Activated naive CD4-positive, alpha-beta T cell treated with anti-CD3 and anti-CD28 coated beads, Interleukin-2, amount 10 ng/mL, durations not matched to agents 7 days and 5 days (primary cell): ENCODE results near the gene PHACTR1.

Experiments used
- CTCF ChIA-PET: fragments of 350-600 bp; sonication (Branson Sonifier 250); formaldehyde crosslinking; loops from one replicate; lab custom pipeline; 2021; ENCODE audit warnings: antibody characterized with exemption; lab: Charles Lee
- DNase-seq: peaks from one replicate; pipeline ENCODE4 v3.0.0-alpha.2; 2020
- H3K27ac Mint-ChIP-seq: one replicate; pipeline ENCODE4 v1.8.0; 2021; ENCODE audit warnings: mild to moderate bottlenecking, moderate library complexity, mixed read lengths
- H3K27me3 Mint-ChIP-seq: one replicate; pipeline ENCODE4 v1.8.0; 2021; ENCODE audit warnings: mild to moderate bottlenecking, mixed read lengths
- H3K36me3 Mint-ChIP-seq: one replicate; pipeline ENCODE4 v1.8.0; 2021; ENCODE audit warnings: mixed read lengths
- H3K4me1 Mint-ChIP-seq: one replicate; pipeline ENCODE4 v1.8.0; 2021; ENCODE audit warnings: mixed read lengths
- H3K4me3 Mint-ChIP-seq: one replicate; pipeline ENCODE4 v1.8.0; 2021; ENCODE audit warnings: mild to moderate bottlenecking, moderate library complexity, mixed read lengths
- H3K9me3 Mint-ChIP-seq: one replicate; pipeline ENCODE4 v1.8.0; 2021; ENCODE audit warnings: mixed read lengths

Gene PHACTR1

DNA sequence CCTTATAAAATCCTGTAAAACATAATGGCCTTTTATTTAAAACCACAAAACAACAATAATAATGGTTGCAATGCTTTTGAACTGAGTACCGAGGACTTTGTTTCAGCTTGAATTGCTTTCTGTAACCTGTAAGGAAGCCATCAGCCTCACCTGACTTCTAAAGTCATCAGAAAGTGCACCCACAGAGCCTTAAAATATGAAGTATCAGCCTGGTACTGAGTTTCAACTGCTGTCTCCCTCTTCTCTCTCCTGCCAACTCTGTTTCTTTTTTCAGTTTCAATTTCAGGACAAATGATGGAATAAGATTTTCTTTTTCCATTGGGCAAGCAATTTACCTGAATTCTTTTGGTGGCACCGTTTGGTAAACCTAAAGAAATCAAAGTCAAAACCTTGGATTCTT lies 119.4 kb downstream of the PHACTR1 start:
- Mint-ChIP-seq H3K9me3 (peaks cover 3% of the 10 kb centered on the region), H3K4me3 (no peak overlapping the region), H3K27me3 (peaks cover 4% of the 10 kb centered on the region), H3K36me3 (no peaks in the 10 kb centered on the region), H3K27ac (no peak overlapping the region), H3K4me1 (no peaks in the 10 kb centered on the region)
- CTCF ChIA-PET: no interaction called here
- no peak for DNase-seq

GRCh38 chr6:12841619-12842018 lies 125.1 kb downstream of the PHACTR1 start:
- no peak for DNase-seq
- peaks cover 3% of the 10 kb centered on the region for H3K9me3 Mint-ChIP-seq
- H3K27me3 Mint-ChIP-seq: no peaks in the 10 kb centered on the region
- CTCF ChIA-PET: no interaction called here
- H3K4me1 Mint-ChIP-seq: no peaks in the 10 kb centered on the region
- no peak overlapping the region for H3K27ac Mint-ChIP-seq
- H3K4me3 Mint-ChIP-seq: no peak overlapping the region
- no peaks in the 10 kb centered on the region for H3K36me3 Mint-ChIP-seq

- CTCF ChIA-PET: no interaction called here
- DNase-seq: no peak
- H3K4me1 Mint-ChIP-seq: no peaks in the 10 kb centered on the region
- no peaks in the 10 kb centered on the region for H3K27me3 Mint-ChIP-seq
- H3K9me3 Mint-ChIP-seq: peaks cover 3% of the 10 kb centered on the region
- no peak overlapping the region for H3K4me3 Mint-ChIP-seq
- H3K36me3 Mint-ChIP-seq: no peaks in the 10 kb centered on the region
- no peak overlapping the region for H3K27ac Mint-ChIP-seq
Measured at GRCh38 chr6:12842114-12842513, 125.5 kb downstream of the PHACTR1 start.

DNA sequence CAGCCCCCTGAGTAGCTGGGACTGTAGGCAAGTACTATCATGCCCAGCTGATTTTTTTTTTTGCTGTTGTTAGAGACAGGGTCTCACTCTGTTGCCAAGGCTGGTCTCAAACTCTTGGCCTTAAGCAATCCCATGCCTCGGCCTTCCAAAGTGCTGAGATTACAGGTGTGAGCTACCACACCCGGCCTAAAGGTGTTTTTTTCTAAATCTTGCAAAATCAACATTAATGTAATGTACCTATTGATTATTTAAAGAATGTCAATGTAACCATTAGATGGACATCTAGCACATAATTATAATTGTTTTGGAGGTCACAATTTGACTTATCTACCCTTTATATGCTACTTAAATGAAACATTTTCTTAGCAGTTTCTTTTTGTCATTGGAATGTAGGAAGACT lies 126.1 kb downstream of the PHACTR1 start:
- no peak for DNase-seq
- Mint-ChIP-seq H3K27me3 (no peaks in the 10 kb centered on the region), H3K4me1 (no peaks in the 10 kb centered on the region), H3K36me3 (no peaks in the 10 kb centered on the region), H3K4me3 (no peak overlapping the region), H3K9me3 (peaks cover 3% of the 10 kb centered on the region), H3K27ac (no peak overlapping the region)
- CTCF ChIA-PET: interaction anchor here (0.6 kb wide), 1 partner anchor 458 kb away, joined by 4 read pairs; no protein-coding TSS in a partner anchor

DNA sequence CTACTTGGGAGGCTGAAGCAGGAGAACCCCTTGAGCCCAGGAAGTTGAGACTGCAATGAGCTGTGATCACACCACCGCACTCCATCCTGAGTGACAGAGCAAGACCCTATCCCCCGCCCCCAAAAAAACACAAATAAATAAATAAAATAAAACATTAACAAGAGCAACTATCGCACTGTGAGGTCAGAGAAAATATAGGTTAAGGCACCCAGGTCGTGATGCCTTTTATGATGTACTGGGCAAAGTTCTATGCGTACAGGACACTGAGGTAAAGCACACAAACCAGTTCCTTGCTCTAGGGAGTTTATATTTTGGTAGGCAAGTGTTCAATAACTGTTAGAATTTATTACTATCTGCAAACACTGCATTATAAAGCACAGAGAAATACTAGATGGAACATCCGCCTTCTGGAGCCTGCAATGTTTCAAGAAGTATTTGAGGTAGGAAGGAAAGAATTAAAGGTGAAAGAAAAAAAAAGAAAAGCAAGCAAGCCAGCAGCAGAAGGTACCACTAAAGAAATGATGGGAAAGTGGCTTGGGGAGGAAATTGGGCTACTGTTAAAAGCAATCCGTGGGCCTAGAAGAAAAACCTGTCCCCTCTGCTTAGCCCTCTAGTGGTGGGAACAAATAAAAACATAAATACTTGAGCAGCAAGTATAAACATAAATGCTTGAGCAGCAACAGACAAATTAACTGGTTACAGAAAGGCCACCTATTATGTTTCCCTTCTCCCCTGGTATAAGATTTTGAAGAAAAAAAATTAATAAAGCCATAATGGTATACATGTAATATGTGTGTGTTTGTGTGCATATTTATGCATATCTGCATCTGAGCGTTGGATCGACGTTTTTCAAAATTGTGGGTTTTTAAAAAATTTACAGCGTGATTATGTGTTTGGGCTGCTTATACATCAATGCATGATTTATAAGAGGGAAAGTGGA lies 128.0 kb downstream of the PHACTR1 start:
- Mint-ChIP-seq H3K27me3 (peaks cover 6% of the 10 kb centered on the region), H3K27ac (no peak overlapping the region), H3K9me3 (no peaks in the 10 kb centered on the region), H3K4me3 (no peak overlapping the region), H3K4me1 (no peaks in the 10 kb centered on the region), H3K36me3 (no peaks in the 10 kb centered on the region)
- CTCF ChIA-PET: interaction anchor here (1.1 to 1.2 kb wide), 2 partner anchors 206 to 207 kb away, joined by 3 read pairs; no protein-coding TSS in a partner anchor
- DNase-seq: no peak

DNA sequence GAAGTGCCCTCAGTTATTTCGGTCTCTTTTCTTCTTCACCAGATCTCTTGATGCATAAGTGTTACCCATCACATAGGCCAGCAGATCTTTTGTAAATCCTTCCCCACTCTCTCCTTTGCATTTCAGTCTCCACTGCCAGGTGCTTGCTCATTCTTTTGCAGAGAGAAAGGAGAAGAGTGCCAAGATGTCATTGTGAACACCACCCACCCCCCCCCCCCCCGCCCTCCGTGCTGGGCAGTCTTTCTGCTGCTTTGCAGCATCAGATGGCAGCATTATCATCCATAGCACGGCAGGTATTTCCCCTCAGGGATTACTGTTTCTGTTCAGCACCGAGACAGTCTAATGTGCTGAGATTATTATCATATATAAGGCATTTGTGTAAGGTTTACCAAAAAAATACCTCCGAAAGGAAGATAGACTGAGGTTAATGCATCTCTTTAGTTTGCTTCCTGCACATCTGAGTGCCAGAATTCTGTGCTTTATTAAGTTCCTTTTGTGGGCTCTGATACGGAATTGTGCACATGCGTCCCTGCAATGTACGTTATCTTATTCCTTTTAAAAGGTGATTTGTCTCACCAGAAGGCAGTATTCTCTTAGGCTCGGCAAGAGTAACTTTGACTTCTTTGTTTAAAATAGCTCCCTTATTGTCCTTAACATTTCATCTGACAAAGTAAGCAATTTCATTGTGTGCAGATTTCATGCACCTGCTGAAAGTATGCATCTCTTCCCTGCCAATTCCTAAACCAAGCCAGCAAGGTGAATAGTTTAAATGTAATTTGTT lies 128.8 kb downstream of the PHACTR1 start:
- Mint-ChIP-seq H3K4me3 (no peak overlapping the region), H3K9me3 (no peaks in the 10 kb centered on the region), H3K4me1 (no peaks in the 10 kb centered on the region), H3K36me3 (no peaks in the 10 kb centered on the region), H3K27ac (no peak overlapping the region), H3K27me3 (peaks cover 6% of the 10 kb centered on the region)
- no peak for DNase-seq
- CTCF ChIA-PET: no interaction called here

DNA sequence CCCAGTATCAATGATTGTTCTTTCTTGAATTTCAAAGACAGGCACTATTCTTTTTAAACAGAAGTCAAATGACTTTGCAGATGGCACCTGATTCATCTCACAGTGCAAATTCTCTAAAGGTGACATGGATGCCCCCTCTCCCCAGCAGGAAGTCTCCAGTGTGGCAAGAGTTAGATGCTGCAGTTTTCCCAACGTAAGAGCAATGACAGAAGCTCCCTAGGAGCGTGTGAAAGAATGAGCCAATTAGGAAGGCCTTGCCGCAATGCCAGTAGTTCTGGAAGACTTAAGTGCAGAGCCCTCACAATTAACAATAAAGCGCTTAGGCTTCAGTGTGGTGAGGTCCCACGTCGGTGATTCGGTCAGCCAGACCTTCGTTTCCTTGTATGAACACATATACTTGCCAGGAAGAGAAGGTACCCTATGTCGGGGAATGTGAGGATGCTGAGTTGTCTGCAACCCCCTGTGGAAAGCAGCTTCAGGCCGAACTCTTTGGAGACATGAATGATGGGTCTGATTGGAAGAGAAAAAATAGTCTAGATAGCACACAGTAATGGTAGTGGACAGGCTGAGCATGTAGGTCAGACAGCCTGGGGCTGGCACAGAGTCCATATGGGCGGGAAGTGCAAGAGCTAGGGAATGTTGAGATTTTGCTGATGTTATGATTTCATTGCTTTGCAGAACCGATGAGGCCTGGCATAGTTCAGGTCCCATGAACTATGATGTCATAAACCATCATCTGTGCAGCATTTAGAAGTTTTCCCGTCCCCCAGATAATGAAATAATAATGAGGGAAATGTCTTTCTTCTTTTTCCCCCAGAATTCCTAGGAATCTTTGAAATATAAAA lies 132.6 kb downstream of the PHACTR1 start:
- H3K27ac Mint-ChIP-seq: no peak overlapping the region
- peaks cover 6% of the 10 kb centered on the region for H3K27me3 Mint-ChIP-seq

GRCh38 chr6:12849809-12850198 lies 133.2 kb downstream of the PHACTR1 start:
- no peak for DNase-seq
- CTCF ChIA-PET: no interaction called here
- H3K4me1 Mint-ChIP-seq: no peaks in the 10 kb centered on the region
- H3K9me3 Mint-ChIP-seq: no peaks in the 10 kb centered on the region
- H3K27ac Mint-ChIP-seq: no peak overlapping the region
- peaks cover 6% of the 10 kb centered on the region for H3K27me3 Mint-ChIP-seq
- H3K4me3 Mint-ChIP-seq: no peak overlapping the region
- H3K36me3 Mint-ChIP-seq: no peaks in the 10 kb centered on the region

More for the DNA sequence above, 132.6 kb downstream of the PHACTR1 start:
- no peak for DNase-seq
- Mint-ChIP-seq H3K9me3 (no peaks in the 10 kb centered on the region), H3K4me1 (no peaks in the 10 kb centered on the region), H3K4me3 (no peak overlapping the region), H3K36me3 (no peaks in the 10 kb centered on the region)
- CTCF ChIA-PET: no interaction called here

GRCh38 chr6:12851123-12851695 lies 134.6 kb downstream of the PHACTR1 start:
- Mint-ChIP-seq H3K27me3 (peaks cover 6% of the 10 kb centered on the region), H3K9me3 (no peaks in the 10 kb centered on the region), H3K4me3 (no peak overlapping the region), H3K36me3 (no peaks in the 10 kb centered on the region), H3K27ac (no peak overlapping the region), H3K4me1 (no peaks in the 10 kb centered on the region)
- DNase-seq: no peak
- CTCF ChIA-PET: no interaction called here

DNA sequence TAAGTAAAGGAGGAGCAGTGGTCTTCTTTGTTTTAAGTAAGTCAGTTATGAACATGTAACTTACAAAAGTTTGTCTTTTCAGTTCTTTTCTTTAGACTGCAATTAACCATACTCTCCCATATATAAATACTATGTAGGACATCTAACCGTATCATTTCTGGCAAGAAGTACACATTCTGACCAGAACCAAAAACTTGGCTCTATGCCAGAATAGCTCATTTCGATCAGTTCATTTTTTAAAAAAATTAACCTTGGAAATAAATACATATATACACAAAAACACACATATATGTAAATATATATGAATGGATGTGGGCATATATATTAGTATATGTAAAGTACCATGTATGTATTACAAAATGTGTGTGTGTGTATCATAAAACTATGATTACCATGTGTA lies 145.0 kb downstream of the PHACTR1 start:
- no peaks in the 10 kb centered on the region for H3K4me1 Mint-ChIP-seq
- DNase-seq: no peak
- no peak overlapping the region for H3K27ac Mint-ChIP-seq
- no peaks in the 10 kb centered on the region for H3K9me3 Mint-ChIP-seq
- no peaks in the 10 kb centered on the region for H3K36me3 Mint-ChIP-seq
- CTCF ChIA-PET: no interaction called here
- H3K4me3 Mint-ChIP-seq: no peak overlapping the region
- H3K27me3 Mint-ChIP-seq: no peaks in the 10 kb centered on the region

- no peak overlapping the region for H3K4me3 Mint-ChIP-seq
- no peaks in the 10 kb centered on the region for H3K9me3 Mint-ChIP-seq
- H3K27ac Mint-ChIP-seq: no peak overlapping the region
- no peaks in the 10 kb centered on the region for H3K36me3 Mint-ChIP-seq
- no peaks in the 10 kb centered on the region for H3K27me3 Mint-ChIP-seq
- DNase-seq: no peak
- CTCF ChIA-PET: no interaction called here
- H3K4me1 Mint-ChIP-seq: no peaks in the 10 kb centered on the region
Measured at GRCh38 chr6:12865117-12865516, 148.6 kb downstream of the PHACTR1 start.

DNA sequence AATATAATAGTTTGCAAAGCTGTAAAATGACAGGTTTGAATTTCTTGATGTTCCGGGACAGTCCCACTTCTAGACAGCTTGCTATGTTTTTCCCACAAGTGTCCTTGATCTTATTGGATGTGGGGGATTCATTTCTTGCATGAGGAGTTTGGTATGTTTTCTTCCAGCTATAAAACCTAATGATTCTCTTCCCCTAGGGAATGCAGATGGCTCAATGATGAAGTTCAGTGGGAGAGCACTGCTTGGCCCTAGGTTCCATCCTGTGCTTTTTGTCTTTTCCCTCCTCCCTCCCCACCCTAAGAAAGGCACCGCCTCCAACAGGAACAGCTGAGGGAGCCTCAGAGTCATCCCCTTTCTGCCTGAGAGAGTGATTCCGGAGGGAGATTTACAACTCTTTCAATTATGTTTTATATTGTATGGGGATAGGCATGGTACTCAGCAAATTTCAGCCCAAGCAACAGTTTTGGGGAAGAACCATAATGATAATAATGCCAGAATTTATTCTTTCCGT lies 149.2 kb downstream of the PHACTR1 start:
- no peak for DNase-seq
- Mint-ChIP-seq H3K4me1 (no peaks in the 10 kb centered on the region), H3K27ac (no peak overlapping the region), H3K27me3 (no peaks in the 10 kb centered on the region), H3K36me3 (no peaks in the 10 kb centered on the region), H3K4me3 (no peak overlapping the region), H3K9me3 (no peaks in the 10 kb centered on the region)
- CTCF ChIA-PET: no interaction called here

DNA sequence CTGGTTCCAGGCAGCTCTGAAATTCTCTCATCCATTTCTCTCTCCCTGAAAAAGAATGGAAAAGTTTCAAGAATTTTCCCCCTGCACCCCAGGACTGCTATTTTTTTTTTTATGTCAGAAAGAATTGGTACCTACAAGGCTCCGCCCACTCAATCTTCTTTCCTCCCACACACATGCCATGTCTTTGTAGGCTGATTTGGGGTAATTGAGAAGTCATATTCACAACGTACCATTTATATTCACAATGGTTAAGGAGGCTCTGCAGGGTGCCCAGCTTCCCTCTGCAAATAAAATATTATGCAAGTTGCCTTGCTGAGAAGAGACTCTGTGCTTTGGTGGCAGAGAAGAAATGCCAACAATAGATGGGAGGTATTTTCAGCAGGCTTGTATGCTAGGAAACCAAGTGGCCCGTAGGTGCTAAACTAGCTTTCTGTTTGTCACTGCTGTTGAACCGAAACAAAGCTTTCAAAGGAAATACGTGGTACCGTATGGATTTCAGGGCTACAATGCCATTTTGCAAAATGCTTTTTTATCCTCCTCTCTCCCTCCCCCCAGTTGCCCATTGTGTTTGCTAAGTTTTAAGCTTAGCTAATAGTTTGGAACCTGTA lies 150.0 kb downstream of the PHACTR1 start:
- DNase-seq: no peak
- H3K27me3 Mint-ChIP-seq: no peaks in the 10 kb centered on the region
- H3K9me3 Mint-ChIP-seq: no peaks in the 10 kb centered on the region
- no peaks in the 10 kb centered on the region for H3K36me3 Mint-ChIP-seq
- no peak overlapping the region for H3K4me3 Mint-ChIP-seq
- no peaks in the 10 kb centered on the region for H3K4me1 Mint-ChIP-seq
- CTCF ChIA-PET: no interaction called here
- no peak overlapping the region for H3K27ac Mint-ChIP-seq
